Bronchial epithelial cell (primary cell): ENCODE measurements around the gene CFB. TPM values are rescaled to one million over a fixed set of nuclear protein-coding genes. Genes with fewer than 3 reads are reported as not detected.

Source experiments
- DNase-seq: peaks from one replicate; pipeline ENCODE4 v3.0.0-alpha.2; 2010; ENCODE audit warnings: low read depth
- FAIRE-seq: peaks from 2 replicates; lab custom pipeline; 2011; peaks lifted over from hg19 to GRCh38; lab: Jason Lieb, UNC
- H3K27me3 ChIP-seq: 2 replicates; pipeline ENCODE4 v1.5.1; 2011; ENCODE audit warnings: low read length; ENCODE audit not compliant: control insufficient read depth, insufficient read depth
- H3K36me3 ChIP-seq: 2 replicates; pipeline ENCODE4 v1.5.1; 2011; ENCODE audit warnings: low read length; ENCODE audit not compliant: control insufficient read depth, insufficient read depth
- H3K4me3 ChIP-seq: 2 replicates; pipeline ENCODE4 v1.5.1; 2011; ENCODE audit warnings: mild to moderate bottlenecking, low read depth, low read length, control low read depth
- CTCF ChIP-seq: IDR thresholded peaks from 2 replicates; pipeline ENCODE4 v1.5.1; 2011; ENCODE audit warnings: mild to moderate bottlenecking, moderate library complexity, low read length, control low read depth, inconsistent platforms; ENCODE audit not compliant: insufficient read depth, severe bottlenecking
- total RNA-seq: library from RNA; depleted of rRNA; stranded (reverse); fragments of >200 nt; gene quantifications from 2 replicates; pipeline ENCODE4 v1.2.1, GENCODE V29; 2014

Gene CFB
- total RNA-seq, 1 donor from 2014 or later: 2.6 TPM

GRCh38 chr6:31948753-31949413, 3.0 kb downstream of the CFB start:
- peak; percentile 47 for DNase-seq
- no peak overlapping the region for H3K4me3 ChIP-seq
- FAIRE-seq: no peak
- H3K36me3 ChIP-seq: peaks cover 3% of the 10 kb centered on the region
- H3K27me3 ChIP-seq: no peaks in the 10 kb centered on the region
- TF ChIP-seq CTCF: no peak

DNA sequence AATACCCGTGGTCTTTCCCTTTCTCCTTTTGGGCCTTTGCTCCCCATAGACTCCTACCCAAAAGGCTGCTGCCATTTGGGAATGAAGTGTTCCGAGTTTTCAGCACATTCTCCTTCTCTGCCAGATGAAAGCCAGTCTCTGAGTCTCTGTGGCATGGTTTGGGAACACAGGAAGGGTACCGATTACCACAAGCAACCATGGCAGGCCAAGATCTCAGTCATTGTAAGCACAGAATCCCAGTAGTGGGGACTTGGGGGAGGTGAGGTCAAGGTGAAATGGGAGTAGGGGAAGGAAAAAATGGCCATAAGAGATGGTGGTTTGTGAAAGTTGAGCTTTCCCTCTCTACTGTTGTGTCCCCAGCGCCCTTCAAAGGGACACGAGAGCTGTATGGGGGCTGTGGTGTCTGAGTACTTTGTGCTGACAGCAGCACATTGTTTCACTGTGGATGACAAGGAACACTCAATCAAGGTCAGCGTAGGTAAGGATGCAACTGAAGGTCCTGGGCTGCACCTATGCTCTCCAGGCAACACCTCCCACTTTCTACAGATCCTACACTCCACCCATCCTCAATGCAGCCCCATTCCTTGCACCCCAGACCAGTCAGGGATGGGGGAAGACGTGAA, 4.1 kb downstream of the CFB start:
- H3K36me3 ChIP-seq: peaks cover 10% of the 10 kb centered on the region
- no peak for TF ChIP-seq CTCF
- H3K4me3 ChIP-seq: no peak overlapping the region
- no peaks in the 10 kb centered on the region for H3K27me3 ChIP-seq
- no peak for FAIRE-seq
- DNase-seq: no peak

DNA sequence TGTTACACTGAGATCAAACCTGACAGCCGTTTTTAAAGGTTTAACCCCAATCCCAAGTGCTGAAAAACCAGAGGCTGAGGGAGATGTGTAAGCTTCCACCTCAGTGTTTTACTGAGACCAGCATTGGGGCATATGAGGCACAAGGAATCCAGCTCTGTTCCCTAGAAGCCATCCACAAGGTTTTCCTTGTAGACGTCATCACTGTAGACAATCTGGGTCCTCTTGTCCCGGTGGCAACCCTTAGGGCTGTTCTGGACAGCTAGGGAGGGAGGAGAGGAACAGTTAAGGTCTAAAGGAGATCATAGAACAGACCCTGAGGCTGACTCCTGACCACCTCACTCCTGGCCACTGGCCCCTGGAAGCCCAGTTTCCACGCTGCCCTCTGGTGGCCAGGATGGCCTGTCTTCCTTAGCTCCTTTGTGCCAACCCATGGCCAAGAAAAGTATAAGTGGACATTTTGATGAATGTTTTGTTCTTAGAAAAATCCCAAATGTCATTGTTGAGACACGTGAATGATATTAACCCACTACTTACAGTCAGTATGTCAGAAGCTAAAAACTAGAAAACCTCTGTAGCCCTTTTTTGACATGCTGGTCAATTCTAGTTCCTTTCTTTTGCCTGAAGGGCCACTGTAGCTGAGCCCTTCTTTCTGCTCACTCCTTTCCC, 6.4 kb downstream of the CFB start:
- peak; percentile 32 for DNase-seq
- Histone ChIP-seq H3K4me3 (no peak overlapping the region), H3K27me3 (no peaks in the 10 kb centered on the region), H3K36me3 (peaks cover 20% of the 10 kb centered on the region)
- TF ChIP-seq CTCF: peak; percentile 81
- FAIRE-seq: no peak

GRCh38 chr6:31952890-31953289, 7.0 kb downstream of the CFB start:
- peaks cover 20% of the 10 kb centered on the region for H3K36me3 ChIP-seq
- no peak for TF ChIP-seq CTCF

DNA sequence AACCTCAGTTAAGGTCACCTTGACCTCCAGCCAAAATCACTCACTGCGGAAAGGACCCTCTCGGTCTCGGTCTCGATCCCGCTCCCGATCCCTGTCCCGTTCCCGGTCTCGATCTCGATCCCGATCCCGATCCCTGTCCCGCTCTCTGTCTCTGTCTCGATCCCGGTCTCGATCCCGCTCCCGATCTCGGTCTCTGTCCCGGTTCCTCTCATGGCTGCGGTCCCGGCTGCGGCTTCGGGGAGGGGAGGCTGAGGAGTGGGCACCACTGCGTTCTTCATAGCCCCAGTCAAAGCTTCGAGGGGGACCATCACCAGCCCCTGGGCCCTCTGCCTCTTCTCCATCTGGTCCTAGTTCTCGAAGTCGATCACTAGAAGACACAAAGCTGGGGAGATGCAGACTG, 8.6 kb downstream of the CFB start:
- TF ChIP-seq CTCF: no peak
- DNase-seq (no peak), FAIRE-seq (no peak)
- no peak overlapping the region for H3K4me3 ChIP-seq
- no peaks in the 10 kb centered on the region for H3K27me3 ChIP-seq
- H3K36me3 ChIP-seq: peaks cover 20% of the 10 kb centered on the region

More at GRCh38 chr6:31952890-31953289, 7.0 kb downstream of the CFB start:
- DNase-seq: no peak
- no peaks in the 10 kb centered on the region for H3K27me3 ChIP-seq
- FAIRE-seq: no peak
- H3K4me3 ChIP-seq: no peak overlapping the region
